Mucosa of gallbladder (tissue), 1 donor: ENCODE data around the gene ZSWIM6. TPM values are rescaled to one million over a fixed set of nuclear protein-coding genes. Genes with fewer than 3 reads are reported as not detected.

Source experiments
- DNase-seq: peaks from one replicate; pipeline ENCODE4 v3.0.0-alpha.2; 2020; ENCODE audit warnings: low spot score
- total RNA-seq: library from RNA; stranded (reverse); gene quantifications from one replicate; pipeline ENCODE4 v1.2.1, GENCODE V29; 2021
- donor health status: DM: no; HTN: no; CAD: no.

Gene ZSWIM6
- total RNA-seq: 23.5 TPM

DNA sequence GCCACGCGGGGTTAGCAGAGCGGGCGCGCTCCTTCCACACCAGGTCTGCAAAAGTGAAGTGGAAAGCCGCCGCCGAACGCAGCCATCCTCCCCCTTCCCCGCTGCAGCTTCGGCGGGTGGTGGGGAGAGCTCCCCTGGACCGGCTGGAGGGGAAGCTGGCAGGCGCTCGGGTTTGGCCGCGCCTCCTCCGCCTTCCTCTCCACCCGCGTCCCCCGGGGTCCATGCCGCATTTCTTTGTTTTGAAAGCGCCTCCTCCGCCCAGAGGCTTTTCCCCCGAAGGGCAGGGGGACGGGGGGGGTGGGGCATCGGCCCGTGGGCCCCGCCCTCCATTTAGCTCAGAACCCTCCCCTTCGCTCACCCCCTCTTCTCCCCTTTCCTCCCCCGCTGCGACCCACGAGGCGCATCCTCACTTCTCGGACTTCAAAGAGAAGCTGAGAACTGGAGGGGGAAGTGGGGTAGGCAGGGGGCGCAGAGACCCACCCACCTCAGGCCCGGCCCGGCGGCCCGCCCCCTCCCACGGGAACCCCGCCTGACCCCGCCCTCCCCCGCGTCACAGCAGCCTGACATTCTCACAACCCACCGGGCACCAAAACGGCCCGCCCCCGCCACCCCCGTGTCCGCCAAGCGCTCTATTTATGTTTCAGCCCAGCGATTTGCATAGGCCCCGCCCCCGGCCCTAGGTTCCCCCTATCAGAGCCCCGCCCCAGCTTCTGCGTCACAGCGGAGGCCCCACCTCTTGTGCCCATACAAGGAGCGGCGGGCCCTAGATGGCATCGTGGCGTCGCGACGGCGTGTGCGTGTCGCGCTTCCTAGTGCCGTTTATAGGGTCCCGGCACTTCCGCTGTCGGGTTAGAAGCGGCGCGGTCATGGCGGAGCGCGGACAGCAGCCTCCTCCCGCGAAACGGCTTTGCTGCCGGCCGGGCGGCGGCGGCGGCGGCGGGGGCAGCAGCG is at the start of gene ZSWIM6:
ZSWIM6 (plus strand) TSS at position 852 of the 951 bp plus-strand sequence; CDS start at position 867, 15 bp downstream.
- DNase-seq: peak; percentile 99

DNA sequence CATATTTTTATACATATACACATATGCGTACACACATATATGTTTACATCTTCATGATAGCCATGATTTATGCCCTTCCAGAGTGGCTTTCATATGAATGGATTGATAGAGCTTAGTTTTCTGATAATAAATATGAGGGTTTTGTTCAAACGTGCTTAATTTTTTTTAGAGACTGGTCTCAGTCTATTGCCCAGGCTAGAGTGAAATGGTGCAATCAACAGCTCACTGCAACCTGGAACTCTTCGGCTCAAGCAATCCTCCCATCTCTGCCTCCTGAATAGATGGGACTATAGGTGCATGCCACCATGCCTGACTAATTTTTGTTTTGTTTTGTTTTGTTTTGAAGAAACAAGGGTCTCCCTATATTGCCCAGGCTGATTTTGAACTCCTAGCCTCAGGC is 48.6 kb upstream of the ZSWIM6 start:
- DNase-seq: no peak

DNA sequence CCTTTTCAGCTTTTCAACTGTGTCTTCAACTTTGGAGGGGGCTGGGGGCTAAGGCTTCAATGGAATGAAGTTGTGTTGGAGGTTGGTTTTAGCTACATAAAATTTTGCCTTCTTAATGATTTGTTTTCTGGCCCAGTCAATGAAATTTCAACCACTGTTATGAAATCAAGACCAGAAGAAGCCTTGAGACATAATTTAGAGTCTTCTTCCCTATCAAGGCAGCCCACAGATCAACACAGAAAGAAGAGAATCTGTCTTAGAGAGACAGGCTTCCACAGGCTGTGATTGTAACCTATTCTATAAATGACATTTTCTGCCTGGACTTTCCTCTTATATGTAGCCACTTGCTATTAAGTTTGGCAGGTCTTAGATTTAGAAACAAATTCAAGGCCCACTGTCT is 46.5 kb upstream of the ZSWIM6 start:
- no peak for DNase-seq

DNA sequence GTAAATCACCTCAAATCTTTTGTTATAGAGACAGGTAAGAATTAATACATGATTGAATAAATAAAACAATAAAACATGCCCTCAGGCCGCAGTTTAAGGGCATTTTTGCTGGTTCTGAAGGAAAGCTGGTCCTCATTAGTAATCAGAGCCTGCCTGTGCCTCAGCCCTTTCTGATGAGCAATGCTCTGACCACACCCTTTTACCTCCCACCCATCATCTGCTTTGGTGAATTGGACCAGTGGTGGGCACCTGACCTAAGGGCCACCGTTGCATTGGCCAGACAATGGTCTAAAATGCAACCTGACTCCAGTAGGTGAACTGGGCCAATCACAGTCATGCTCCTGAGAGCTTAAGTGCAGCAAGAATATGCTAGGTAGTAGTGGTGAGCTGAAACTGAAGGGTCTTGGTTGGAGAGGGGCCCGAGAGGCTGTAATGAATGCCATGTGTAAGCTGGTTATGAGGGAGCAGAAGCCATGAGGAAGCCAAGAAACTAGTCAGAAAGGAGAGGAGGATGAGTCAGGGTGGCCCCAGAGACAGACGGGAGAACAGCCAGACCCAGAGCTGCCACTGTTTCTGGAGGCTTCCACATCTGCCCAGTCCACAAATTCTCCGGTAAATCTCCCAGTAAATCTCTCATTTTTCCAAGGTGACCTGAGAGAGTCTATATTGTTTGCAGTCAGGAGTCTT is 45.5 kb upstream of the ZSWIM6 start:
- no peak for DNase-seq

DNA sequence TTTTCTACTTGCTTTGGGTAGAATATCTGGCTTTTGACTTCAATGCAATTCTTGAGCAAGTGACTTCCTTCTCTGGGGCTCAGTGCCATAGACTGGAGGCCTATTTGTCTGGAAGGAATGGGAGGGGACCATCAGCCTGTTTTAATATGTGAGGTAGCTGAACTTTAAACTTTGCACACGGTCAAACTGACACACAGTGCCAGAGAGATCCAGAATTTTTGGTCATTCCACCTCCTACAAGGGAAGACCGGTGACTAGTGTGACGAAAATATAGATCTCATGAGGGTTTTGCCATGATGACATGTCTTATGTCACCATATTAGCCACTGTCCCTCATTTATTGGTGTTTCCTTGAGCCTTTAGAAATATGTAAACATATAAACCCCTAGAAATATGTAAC is 44.6 kb upstream of the ZSWIM6 start:
- no peak for DNase-seq

DNA sequence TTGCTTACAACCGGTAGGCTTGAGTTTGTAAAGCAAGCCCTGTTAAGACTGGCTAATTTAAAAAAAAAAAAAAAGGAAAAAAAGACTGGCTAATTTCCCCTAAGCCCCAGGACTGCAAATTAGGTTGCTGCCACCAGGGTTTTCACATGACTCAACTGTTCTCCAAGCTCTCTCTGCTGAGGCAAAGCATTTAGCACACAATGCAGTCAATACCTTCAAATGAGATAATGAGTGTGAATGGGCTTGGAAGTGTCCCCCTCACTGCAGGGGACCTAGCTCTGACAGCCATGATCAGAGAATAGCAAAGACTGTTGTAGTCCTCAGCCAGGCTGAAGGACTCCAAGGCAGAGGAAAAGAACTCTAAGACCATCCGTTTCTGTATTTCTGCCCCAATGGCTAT is 42.8 kb upstream of the ZSWIM6 start:
- no peak for DNase-seq

DNA sequence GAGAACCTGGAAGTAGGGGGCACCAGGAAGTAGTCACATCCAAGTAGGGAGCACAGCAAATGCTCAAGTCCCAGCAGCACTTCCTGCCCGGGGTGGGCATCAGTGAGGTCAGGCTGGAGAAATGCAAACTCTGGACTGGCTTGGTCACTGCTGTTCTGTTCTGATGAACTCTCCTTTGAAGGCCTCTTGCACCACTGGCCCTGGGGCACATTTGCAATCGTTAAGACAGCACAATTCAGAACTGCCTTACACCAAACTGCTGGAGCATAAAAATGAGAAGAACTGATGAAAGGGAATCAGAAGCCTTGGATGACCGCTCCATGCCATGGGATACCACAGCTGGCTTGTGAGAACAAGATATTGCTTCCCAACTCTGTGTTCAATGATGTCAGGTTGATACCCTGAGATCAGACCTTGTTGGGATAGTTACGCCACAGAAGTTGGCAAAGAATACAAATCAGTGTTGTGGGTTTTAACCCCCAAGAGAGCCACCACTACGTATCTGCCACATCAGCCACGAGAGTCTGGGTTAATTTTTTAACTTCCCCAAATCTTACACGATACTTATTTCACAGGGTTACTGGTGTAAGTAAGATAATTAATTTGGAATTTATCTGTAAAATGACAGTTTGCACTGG is 42.3 kb upstream of the ZSWIM6 start:
- no peak for DNase-seq

DNA sequence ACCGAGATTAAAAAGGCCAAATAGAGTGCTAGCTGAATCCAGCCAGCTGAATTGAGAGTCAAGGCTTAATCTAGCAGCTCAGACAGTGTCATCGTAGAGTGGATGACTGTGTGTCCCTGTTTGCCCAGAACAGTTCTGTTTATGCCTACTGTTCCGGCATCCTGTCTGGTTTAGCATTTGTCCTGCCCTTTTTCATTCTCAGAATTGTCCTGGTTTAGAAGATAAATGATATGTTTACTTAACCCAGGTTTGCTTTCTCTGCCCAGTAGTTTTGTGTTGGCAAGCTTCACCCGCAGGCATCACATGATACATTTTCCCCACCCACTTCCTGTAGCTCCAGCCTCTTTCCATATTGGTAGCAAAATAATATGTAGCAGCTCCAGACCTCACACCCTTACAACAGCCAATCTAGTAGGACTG is 41.3 kb upstream of the ZSWIM6 start:
- DNase-seq: peak; percentile 78

DNA sequence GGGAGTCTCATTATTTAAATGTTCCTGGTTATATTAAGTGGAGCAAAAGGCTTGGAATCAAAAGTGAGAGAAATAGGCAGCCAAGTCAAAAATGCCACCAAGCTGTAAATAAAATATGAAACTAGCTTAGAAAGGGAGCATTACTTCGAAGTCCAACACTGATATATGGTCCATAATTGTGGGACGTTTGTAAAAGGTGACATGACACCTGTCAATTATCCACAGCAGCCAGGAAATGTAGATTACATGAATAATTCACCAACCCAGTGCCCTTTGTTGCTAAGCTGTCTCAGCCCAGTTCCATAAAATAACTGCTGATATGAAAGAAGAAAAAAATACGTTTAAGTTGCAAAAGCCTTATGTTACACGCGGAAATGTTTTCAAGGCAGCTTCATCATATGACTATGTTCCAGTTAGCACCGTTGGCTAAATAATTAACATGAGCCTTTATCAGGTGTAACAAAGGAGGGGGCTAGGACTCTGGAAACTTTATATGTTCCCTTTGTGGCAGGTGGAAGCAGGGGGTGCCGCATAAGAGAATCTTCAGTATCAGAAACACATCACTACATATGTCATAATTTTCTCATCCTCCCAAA is 39.9 kb upstream of the ZSWIM6 start:
- peak; percentile 38 for DNase-seq

DNA sequence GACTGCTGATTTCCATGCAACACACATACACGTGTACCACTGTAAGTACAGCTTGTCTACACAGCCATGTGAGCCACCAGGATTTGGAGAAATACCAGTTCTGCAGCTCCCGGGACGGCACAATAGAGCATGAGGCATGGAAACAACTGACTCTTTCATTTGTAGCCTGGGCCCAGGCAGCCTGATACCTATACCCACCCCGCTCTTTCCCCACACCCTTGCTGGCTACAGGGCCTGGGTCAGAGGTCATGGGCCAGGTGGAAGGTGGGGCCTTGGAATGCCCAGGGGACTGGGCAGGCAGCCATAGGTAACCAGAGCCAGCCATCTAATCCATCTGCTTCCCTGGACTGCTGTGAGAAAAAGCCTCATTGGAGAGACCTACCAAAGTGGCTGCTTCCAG is 39.0 kb upstream of the ZSWIM6 start:
- peak; percentile 54 for DNase-seq

DNA sequence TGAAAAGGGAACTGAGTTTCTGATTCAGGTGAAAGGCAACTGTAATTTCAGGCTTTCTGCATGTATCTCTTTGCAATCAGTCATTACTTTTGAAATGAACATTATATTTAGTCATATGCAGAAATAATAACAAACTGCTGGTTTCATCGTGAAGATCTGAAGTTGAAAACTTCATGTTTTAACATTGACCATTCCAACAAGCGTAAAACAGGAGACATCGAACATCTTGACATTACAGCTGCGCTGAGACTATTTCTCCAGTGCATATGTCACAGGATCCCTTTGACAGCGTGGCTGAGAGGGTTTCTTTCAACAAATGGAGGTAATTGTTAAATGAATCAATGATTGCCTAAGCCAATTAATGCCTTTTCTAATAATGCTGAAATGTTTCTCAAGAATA is 38.2 kb upstream of the ZSWIM6 start:
- no peak for DNase-seq

DNA sequence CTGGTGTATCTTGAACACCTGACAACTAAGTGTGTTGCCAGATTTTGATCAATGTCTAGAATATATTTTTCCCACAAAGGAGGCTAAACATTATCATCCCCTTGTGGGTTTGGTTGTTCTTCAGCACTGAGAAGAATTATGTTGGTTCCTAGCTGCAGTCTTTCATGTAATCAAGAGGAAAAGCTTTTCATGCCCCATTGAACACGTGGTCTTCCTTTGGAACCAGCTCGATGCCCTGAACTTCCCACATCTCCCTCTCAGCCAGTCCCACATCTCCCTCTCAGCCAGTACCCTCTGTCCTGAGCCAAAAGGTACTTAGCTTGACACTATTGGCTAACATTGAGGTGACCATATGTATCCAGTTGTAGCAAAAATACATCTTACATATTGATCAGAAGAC is 36.7 kb upstream of the ZSWIM6 start:
- DNase-seq: no peak

DNA sequence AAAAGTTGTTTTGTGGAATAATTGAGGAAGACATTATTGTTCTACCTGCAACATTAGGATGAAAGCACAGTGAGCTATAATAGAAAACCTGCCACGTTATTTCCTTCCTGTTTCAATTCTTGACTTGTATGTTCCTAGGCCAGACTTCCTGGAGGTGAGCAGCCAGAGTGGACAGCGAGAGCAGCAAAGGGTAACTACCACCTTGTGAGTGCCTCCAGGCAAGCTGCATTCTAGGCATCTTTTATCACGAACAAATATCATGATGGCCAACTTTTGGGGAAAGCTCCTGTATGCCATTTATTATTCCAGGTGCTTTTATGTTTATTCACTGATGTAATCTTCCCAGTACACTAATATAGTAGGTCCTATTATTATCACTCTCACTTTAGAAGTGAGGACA is 34.0 kb upstream of the ZSWIM6 start:
- DNase-seq: no peak

DNA sequence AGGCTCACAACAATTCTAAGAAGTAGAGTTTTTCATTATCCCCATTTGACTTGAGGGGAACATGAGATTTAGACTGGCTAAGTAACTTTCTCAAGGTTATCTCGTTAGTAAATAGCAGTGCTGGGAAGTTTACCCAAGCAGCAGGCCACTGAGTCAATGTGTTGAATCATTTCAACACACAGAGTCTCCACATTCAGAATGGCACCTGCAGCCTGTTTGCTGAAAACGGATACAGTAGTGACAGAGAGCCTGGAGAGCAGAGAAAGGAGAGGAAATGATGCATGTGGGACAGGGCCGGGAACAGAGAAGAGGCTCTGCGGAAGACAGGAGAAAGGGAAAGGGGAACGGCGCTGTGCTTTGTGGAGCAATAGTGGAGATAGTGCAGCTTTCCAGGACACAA is 33.5 kb upstream of the ZSWIM6 start:
- no peak for DNase-seq

DNA sequence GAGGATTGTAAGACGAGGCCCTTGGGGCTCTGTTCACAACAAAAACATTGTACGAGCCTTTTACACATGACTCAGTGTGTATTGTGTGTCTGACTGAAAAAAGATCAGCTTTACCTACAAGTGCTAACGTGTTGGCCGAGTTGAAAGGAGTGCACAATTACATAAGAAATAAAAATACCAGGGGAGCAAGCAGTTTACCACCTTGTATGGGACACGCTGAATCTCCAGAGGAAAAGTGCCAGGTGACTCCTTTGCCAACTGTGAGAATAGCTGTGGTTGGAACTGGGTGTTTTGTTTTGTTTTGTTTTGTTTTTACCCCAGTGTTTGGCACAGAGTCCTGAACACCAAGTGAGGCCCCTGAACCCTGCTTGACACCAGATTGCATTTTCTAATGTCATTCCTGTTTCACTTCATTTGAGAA is 32.8 kb upstream of the ZSWIM6 start:
- DNase-seq: no peak

DNA sequence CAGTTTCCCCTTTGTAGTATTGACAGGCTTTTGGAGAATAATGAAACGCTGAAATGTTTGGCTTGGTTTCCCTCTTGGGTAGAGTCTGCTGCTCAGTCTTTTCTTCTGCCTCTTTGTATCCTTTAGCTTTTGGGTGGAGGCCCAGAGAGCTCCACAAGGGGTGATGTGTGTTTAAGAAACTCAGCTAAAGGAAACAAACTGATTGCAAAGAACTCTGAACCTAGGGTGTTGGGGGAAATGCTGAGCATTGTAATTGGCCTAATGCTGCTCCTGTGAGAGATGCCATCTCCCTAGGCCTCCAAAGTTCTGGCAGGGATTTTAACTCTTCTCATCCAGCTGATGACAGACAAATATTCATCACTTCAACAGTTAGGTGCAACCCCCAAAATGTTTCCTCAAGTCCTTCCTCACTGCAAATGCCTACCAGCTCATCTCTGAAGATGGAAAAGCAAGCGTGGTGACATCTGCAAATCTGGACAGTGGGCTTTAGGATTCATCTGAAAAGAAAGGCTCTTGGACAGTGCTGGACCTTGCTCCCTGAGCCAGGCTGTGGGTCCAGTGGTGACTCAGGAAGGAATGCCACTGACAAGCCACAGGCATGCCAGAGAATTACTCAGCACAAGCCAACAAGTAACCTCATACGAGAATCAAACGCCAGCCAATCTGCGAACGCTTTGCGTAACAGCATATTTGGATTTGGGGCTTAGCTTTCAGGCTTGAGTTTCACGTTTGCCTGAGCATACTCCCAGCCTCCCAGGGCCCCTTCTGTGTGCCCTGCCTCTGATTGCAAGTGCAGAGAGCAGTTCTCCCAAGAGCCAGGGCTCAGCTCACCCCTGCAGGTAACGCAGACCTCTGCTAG is 30.5 kb upstream of the ZSWIM6 start:
- peak; percentile 90 for DNase-seq

DNA sequence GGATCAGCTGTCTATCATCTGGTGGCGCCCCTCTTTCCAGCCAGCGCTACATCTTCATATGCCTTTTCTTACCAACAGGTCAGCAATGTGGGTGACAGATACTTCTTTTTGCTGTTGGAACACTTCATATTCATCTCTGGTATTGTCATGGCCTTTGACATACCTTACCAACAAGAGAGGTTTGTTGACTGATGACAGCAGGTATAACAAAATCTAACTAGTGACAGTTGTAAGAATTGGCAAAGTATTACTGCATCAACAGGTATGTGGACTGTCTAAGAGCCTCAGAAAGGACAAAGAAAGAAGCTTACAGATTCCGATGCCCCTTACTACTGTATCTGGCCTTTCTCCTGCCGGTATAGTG is 29.9 kb upstream of the ZSWIM6 start:
- DNase-seq: no peak

DNA sequence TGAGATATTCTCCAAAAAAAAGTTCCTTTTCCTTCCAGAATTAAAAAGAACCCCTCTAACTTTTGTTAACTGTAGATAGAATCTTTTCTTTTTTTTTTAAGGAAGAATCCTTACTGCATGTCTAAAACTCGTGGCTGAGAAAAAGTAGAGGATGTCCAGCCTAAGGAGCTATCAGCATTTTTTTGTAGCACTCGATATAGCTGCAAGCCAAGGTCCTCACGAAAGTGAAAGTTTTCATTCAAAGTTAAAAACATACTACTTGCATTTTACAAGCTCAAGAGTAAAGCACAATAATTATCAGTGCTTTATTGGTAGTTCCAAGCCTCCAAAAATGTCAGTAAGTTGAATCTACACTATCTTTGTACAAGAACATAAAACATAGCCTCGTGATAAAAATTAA is 28.7 kb upstream of the ZSWIM6 start:
- DNase-seq: no peak

DNA sequence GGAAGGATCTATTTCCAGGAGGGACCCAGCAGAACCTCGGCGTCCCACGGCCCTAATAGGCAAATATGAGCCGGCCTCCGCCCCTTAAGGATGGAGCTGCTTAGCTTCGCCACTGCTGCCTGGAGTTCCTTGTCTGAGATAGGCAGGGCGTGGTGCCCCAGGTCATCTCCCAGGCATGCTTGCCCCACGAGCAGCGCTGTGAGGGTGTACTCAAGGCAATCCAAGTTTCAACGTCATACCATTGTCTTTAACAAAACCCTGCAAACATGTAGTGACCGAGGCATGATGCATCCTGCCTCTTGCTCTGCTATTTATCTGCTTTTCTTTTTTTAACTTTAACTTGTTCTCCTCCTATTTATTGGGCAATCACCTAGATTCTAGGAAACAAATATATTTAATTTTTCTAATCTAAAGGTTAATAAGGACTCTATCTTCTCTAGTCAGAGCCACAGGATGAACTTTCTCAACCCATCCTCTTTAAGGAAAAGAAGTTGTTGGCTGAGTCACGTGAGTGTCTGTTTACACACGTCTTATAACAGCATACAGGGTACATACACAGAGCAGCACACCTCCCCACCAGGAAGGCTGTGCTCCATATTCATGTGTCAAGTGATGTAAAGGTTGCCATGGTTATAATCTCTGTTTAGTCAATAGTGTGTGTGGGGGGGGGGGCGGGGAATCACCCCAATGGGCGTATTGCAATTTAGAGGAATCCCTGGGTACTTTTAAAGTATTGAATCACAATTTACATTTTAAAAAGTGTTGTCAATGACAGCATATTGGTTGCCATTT is 27.3 kb upstream of the ZSWIM6 start:
- DNase-seq: peak; percentile 78

DNA sequence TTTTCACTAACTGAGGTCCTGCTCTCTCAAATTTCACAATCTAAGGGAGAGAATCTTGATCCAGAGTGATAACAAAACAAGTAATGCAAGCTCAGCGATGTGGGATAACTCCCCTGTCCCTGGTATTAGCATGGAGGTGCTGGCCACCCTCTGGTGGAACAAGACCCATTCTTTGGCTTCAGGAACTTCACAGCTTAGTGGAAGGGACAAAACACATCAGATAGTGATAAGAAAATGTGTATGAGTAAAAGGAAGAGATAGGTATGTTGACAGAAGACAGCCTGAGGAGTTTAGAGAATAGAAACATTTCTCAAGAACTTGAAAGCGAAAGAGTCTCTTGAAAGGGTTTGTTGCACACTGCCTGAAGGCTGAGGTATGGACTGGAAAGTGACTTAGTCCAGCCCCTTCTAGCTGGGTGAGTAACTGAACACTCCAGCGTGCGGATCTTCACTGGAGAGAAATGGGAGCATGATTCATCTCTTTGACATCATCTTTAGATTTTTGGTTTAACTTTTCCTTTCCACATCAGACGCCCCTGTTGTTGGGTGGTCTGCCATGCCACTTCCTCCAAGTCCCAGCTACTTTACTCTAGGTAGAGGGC is 25.4 kb upstream of the ZSWIM6 start:
- no peak for DNase-seq
